ENCODE data around the gene FHIT.
"Not testable (repeated sequence)": the region's sequence is repeated elsewhere in the genome, so short reads cannot be mapped to it uniquely, and the experiment has no call there.

DNA sequence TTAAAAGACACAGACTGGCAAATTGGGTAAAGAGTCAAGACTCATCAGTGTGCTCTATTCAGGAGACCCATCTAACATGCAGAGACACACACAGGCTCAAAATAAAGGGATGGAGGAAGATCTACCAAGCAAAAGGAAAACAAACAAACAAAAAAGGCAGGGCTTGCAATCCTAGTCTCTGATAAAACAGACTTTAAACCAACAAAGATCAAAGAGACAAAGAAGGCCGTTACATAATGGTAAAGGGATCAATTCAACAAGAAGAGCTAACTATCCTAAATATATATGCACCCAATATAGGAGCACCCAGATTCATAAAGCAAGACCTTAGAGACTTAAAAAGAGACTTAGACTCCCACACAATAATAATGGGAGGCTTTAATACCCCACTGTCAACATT lies 206.1 kb downstream of the FHIT start:
- TF ChIP-seq, protein P1, sequence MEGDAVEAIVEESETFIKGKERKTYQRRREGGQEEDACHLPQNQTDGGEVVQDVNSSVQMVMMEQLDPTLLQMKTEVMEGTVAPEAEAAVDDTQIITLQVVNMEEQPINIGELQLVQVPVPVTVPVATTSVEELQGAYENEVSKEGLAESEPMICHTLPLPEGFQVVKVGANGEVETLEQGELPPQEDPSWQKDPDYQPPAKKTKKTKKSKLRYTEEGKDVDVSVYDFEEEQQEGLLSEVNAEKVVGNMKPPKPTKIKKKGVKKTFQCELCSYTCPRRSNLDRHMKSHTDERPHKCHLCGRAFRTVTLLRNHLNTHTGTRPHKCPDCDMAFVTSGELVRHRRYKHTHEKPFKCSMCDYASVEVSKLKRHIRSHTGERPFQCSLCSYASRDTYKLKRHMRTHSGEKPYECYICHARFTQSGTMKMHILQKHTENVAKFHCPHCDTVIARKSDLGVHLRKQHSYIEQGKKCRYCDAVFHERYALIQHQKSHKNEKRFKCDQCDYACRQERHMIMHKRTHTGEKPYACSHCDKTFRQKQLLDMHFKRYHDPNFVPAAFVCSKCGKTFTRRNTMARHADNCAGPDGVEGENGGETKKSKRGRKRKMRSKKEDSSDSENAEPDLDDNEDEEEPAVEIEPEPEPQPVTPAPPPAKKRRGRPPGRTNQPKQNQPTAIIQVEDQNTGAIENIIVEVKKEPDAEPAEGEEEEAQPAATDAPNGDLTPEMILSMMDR (IDR thresholded peaks at IDR 0.05): not testable (repeated sequence)
- not testable (repeated sequence) for TF ChIP-seq POLR2A, EP300 (IDR thresholded peaks at IDR 0.05)
